ENCODE measurements around the gene ALG14. TPM values are rescaled to one million over a fixed set of nuclear protein-coding genes. Genes with fewer than 3 reads are reported as not detected.

ALG14 gene
- polyA plus RNA-seq, 1 of the 3 experiments (the other 2 are of a cell fraction) = 2.5 TPM

DNA sequence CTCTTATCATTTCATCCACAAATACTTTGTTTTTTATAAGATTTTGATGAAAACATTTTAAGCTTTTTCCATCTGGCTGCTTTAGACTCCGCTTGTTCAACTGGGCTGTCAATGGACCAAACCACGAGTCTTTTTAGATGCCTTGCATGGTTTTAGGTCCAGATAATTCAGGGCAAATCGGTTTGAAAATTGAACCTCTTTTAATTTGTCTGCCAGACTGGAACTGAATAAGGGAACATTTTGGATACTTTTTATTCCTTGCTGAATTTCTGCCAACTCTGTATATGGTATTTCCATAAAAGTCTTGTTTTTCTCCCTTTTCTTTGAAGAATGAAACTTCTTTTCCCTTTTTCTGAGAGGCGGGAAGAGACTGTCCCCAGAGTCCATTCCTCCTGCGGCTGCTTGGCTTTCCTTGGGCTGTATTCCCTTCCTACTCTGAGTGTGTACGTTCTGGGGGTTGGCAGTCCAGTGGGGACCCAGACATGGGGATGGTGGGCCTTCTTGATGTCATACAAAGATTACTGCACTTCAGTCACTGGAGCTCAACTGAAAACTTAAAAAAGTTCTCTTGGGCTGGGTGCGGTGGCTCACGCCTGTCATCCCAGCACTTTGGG is 99.3 kb downstream of the ALG14 start:
- no peaks in the 10 kb centered on the region for H3K27me3 ChIP-seq (ENCODE audit: insufficient read depth)
- H3K9me2 ChIP-seq = no peaks in the 10 kb centered on the region
- ChIA-PET CTCF (interaction anchor here (1.6 kb wide), 1 partner anchor 119 kb away, joined by 5 read pairs; no protein-coding TSS in a partner anchor), POLR2A (no interaction called here)
- peaks cover 32% of the 10 kb centered on the region for H3F3A ChIP-seq (replicated peaks; ENCODE audit: insufficient read depth)
- H3K27ac ChIP-seq (ENCODE audit: low read depth in 2 of 2, low read length in 1 of 2) = peak overlapping the region; percentile 44 to 82; a peak in 2 of 4 replicates
- WGBS (ENCODE audit: low lambda C conversion rate) = 88% methylated on average over 8 of the region's 8 CpGs
- TF ChIP-seq REST (IDR thresholded peaks at IDR 0.05; ENCODE audit: low read depth, low read length) (no peak), MXI1 (IDR thresholded peaks at IDR 0.05; ENCODE audit: low read depth, low read length) (no peak), TEAD4 (IDR thresholded peaks at IDR 0.05; ENCODE audit: borderline replicate concordance, insufficient read depth) (no peak), SIN3A (IDR thresholded peaks at IDR 0.05; ENCODE audit: borderline replicate concordance, low read depth, low read length) (no peak), RFX5 (IDR thresholded peaks at IDR 0.05; ENCODE audit: low read length) (no peak), POLR2AphosphoS5 (IDR thresholded peaks at IDR 0.05; ENCODE audit: low read depth, low read length) (no peak), MEF2A (IDR thresholded peaks at IDR 0.05; ENCODE audit: borderline replicate concordance, low read depth) (no peak), RXRA (IDR thresholded peaks at IDR 0.05; ENCODE audit: borderline replicate concordance, low read depth) (no peak), NFIC (IDR thresholded peaks at IDR 0.05; ENCODE audit: borderline replicate concordance) (no peak), FOSL2 (IDR thresholded peaks at IDR 0.05; ENCODE audit: borderline replicate concordance, low read depth) (no peak), GABPA (IDR thresholded peaks at IDR 0.05; ENCODE audit: low read depth) (no peak), JUND (IDR thresholded peaks at IDR 0.05) (no peak)
- peaks cover 0 to 3% of the 10 kb centered on the region in 2 experiments for H3K36me3 ChIP-seq (replicated peaks in 1 of 2; ENCODE audit: control insufficient read depth in 1 of 2, insufficient read depth in 2 of 2, low read length in 1 of 2)
- H3K9ac ChIP-seq = no peak overlapping the region
- H3K4me3 ChIP-seq (ENCODE audit: low read depth in 2 of 2, low read length in 1 of 2) = no peak overlapping the region
- no peaks in the 10 kb centered on the region for H3K79me2 ChIP-seq (ENCODE audit: insufficient read depth)
- no peak for DNase-seq
- peaks cover 16 to 29% of the 10 kb centered on the region in 2 experiments for H3K4me1 ChIP-seq (ENCODE audit: control insufficient read depth in 1 of 2, insufficient read depth in 2 of 2, low read depth in 1 of 2, low read length in 1 of 2)
- no peaks in the 10 kb centered on the region for H3K9me3 ChIP-seq
- no peak overlapping the region for H2AFZ ChIP-seq (ENCODE audit: low read depth)
- H3K4me2 ChIP-seq = no peak overlapping the region
- no peaks in the 10 kb centered on the region for H4K20me1 ChIP-seq (ENCODE audit: insufficient read depth)

DNA sequence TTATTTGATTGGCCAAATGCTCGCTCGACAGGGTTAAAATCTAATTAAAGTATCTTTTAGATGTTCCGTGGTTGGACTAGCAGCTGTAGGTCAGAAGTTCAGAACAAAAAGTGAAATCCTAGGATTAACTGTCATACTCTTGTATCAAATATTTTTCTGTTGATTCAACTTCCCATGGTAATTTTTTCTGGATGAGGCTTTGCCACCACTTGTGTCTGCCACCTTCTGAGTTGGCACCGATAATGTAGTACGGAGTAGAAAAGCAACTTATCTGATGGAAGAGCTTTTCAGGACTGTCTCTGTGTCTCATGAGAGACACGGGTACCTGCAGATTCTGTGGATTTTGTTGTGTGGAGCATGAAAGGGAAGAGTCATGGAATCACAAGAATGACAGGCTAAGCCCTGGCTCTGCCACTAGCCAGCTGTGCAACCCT is 101.2 kb downstream of the ALG14 start:
- ChIA-PET POLR2A (no interaction called here), CTCF (interaction anchor here (1.1 kb wide), 1 partner anchor 70 kb away, joined by 5 read pairs; no protein-coding TSS in a partner anchor)
- H3K36me3 ChIP-seq (replicated peaks in 1 of 2; ENCODE audit: control insufficient read depth in 1 of 2, insufficient read depth in 2 of 2, low read length in 1 of 2) = no peaks in the 10 kb centered on the region
- no peaks in the 10 kb centered on the region for H3K9me3 ChIP-seq
- no peaks in the 10 kb centered on the region for H3K27me3 ChIP-seq (ENCODE audit: insufficient read depth)
- no peaks in the 10 kb centered on the region for H3K79me2 ChIP-seq (ENCODE audit: insufficient read depth)
- H3K9me2 ChIP-seq = no peaks in the 10 kb centered on the region
- H4K20me1 ChIP-seq (ENCODE audit: insufficient read depth) = no peaks in the 10 kb centered on the region
- 0 out of 4 replicates have a peak overlapping the region, but pooled peaks of 1 of the 2 experiments have one; percentile 9 for H3K4me3 ChIP-seq (ENCODE audit: low read depth in 2 of 2, low read length in 1 of 2)
- no peak overlapping the region for H2AFZ ChIP-seq (ENCODE audit: low read depth)
- peaks cover 16 to 29% of the 10 kb centered on the region in 2 experiments for H3K4me1 ChIP-seq (ENCODE audit: control insufficient read depth in 1 of 2, insufficient read depth in 2 of 2, low read depth in 1 of 2, low read length in 1 of 2)
- H3K9ac ChIP-seq = peak overlapping the region; percentile 30
- no peak for DNase-seq
- peak overlapping the region; percentile 71 to 76 for H3K27ac ChIP-seq (ENCODE audit: low read depth in 2 of 2, low read length in 1 of 2)
- peak overlapping the region; percentile 67 for H3K4me2 ChIP-seq
- peaks cover 32% of the 10 kb centered on the region for H3F3A ChIP-seq (replicated peaks; ENCODE audit: insufficient read depth)
- 14% methylated on average over 6 of the region's 6 CpGs for WGBS (ENCODE audit: low lambda C conversion rate)
- TF ChIP-seq REST (IDR thresholded peaks at IDR 0.05; ENCODE audit: low read depth, low read length) (0 out of 2 replicates have a peak, but pooled peaks have one; percentile 12), JUND (IDR thresholded peaks at IDR 0.05) (peak; percentile 88), GABPA (IDR thresholded peaks at IDR 0.05; ENCODE audit: low read depth) (peak; percentile 27; the same call in 1 of the 2 replicates), FOSL2 (IDR thresholded peaks at IDR 0.05; ENCODE audit: borderline replicate concordance, low read depth) (peak; percentile 75), EP300 (IDR thresholded peaks at IDR 0.05; ENCODE audit: borderline replicate concordance in 1 of 2, low read depth in 1 of 2, low read length in 1 of 2) (peak in 1 of 2 experiments; percentile 86; a peak in 2 of 4 replicates), RCOR1 (IDR thresholded peaks at IDR 0.05; ENCODE audit: low read length) (no peak)
- TF ChIP-seq, protein P1, sequence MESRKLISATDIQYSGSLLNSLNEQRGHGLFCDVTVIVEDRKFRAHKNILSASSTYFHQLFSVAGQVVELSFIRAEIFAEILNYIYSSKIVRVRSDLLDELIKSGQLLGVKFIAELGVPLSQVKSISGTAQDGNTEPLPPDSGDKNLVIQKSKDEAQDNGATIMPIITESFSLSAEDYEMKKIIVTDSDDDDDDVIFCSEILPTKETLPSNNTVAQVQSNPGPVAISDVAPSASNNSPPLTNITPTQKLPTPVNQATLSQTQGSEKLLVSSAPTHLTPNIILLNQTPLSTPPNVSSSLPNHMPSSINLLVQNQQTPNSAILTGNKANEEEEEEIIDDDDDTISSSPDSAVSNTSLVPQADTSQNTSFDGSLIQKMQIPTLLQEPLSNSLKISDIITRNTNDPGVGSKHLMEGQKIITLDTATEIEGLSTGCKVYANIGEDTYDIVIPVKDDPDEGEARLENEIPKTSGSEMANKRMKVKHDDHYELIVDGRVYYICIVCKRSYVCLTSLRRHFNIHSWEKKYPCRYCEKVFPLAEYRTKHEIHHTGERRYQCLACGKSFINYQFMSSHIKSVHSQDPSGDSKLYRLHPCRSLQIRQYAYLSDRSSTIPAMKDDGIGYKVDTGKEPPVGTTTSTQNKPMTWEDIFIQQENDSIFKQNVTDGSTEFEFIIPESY (IDR thresholded peaks at IDR 0.05; ENCODE audit: borderline replicate concordance, low read depth) = no peak

Data from SK-N-SH (cell line).